Measurements from ENCODE around the gene ZBTB38.

GRCh38 chr3:141372656-141373055, 4.4 kb downstream of the ZBTB38 start:
- TF ChIP-seq CTCF (IDR thresholded peaks at IDR 0.05): no peak
- TF ChIP-seq ZFX (IDR thresholded peaks at IDR 0.05; ENCODE audit: borderline replicate concordance): no peak

All from 22Rv1 (cell line).